ENCODE data around the gene CLCNKB. TPM values are rescaled to one million over a fixed set of nuclear protein-coding genes. Genes with fewer than 3 reads are reported as not detected.

CLCNKB gene
- total RNA-seq, 3 donors from 2014 or later (not counting 1 experiment from before 2014, with no cell fraction given) = not detected

- no peak overlapping the region for H3K4me3 Mint-ChIP-seq
- Histone ChIP-seq H3K4me3 (ENCODE audit: low read length) (no peak overlapping the region), H3K36me3 (ENCODE audit: control insufficient read depth, insufficient read depth, low read length) (no peaks in the 10 kb centered on the region), H3K4me1 (ENCODE audit: control insufficient read depth, insufficient read depth, low read length) (no peaks in the 10 kb centered on the region), H3K27ac (ENCODE audit: low read length) (no peak overlapping the region), H3K27me3 (ENCODE audit: control insufficient read depth, insufficient read depth, low read length) (peaks cover 2% of the 10 kb centered on the region), H3K9me3 (ENCODE audit: control insufficient read depth, insufficient read depth, low read length) (no peaks in the 10 kb centered on the region)
- H3K9me3 Mint-ChIP-seq = no peaks in the 10 kb centered on the region
- ATAC-seq (no peak), DNase-seq (no peak)
- WGBS (ENCODE audit: insufficient coverage) = 90% methylated on average over 9 of the region's 9 CpGs
- no peak for TF ChIP-seq CTCF (IDR thresholded peaks at IDR 0.05)
- H3K4me1 Mint-ChIP-seq = peaks cover 0 to 14% of the 10 kb centered on the region in 2 donors
- peaks cover 0 to 16% of the 10 kb centered on the region in 2 donors for H3K27me3 Mint-ChIP-seq (ENCODE audit: low read depth in 2 of 2)
- intact Hi-C loops (cut with micrococcal nuclease) = no loop called here
- no peaks in the 10 kb centered on the region for H3K36me3 Mint-ChIP-seq
- no peak overlapping the region for H3K27ac Mint-ChIP-seq
These were observed 45.4 kb downstream of the CLCNKB start for GRCh38 chr1:16088996-16089395.

GRCh38 chr1:16090076-16090826 is 46.7 kb downstream of the CLCNKB start:
- 81% methylated on average over 5 of the region's 5 CpGs for WGBS (ENCODE audit: insufficient coverage)
- H3K27me3 Mint-ChIP-seq (ENCODE audit: low read depth in 2 of 2) = peaks cover 3 to 18% of the 10 kb centered on the region in 2 donors
- intact Hi-C loops (cut with micrococcal nuclease) = no loop called here

GRCh38 chr1:16091296-16091695 is 47.7 kb downstream of the CLCNKB start:
- no peak for DNase-seq
- 87% methylated on average over 8 of the region's 8 CpGs for WGBS (ENCODE audit: insufficient coverage)
- Mint-ChIP-seq H3K9me3 (no peaks in the 10 kb centered on the region), H3K4me1 (peaks cover 0 to 18% of the 10 kb centered on the region in 2 donors), H3K4me3 (no peak overlapping the region), H3K27ac (no peak overlapping the region), H3K36me3 (no peaks in the 10 kb centered on the region), H3K27me3 (ENCODE audit: low read depth in 2 of 2) (peaks cover 12 to 23% of the 10 kb centered on the region in 2 donors)
- no peaks in the 10 kb centered on the region for H3K36me3 ChIP-seq (ENCODE audit: control insufficient read depth, insufficient read depth, low read length)
- no peak for ATAC-seq
- no peak for TF ChIP-seq CTCF (IDR thresholded peaks at IDR 0.05)
- no peak overlapping the region for H3K27ac ChIP-seq (ENCODE audit: low read length)
- intact Hi-C loops (cut with micrococcal nuclease) = no loop called here
- H3K4me1 ChIP-seq (ENCODE audit: control insufficient read depth, insufficient read depth, low read length) = no peaks in the 10 kb centered on the region
- H3K9me3 ChIP-seq (ENCODE audit: control insufficient read depth, insufficient read depth, low read length) = no peaks in the 10 kb centered on the region
- H3K27me3 ChIP-seq (ENCODE audit: control insufficient read depth, insufficient read depth, low read length) = peaks cover 2% of the 10 kb centered on the region
- H3K4me3 ChIP-seq (ENCODE audit: low read length) = no peak overlapping the region

More at GRCh38 chr1:16090076-16090826, 46.7 kb downstream of the CLCNKB start:
- no peak overlapping the region for H3K4me3 ChIP-seq (ENCODE audit: low read length)
- no peaks in the 10 kb centered on the region for H3K36me3 Mint-ChIP-seq
- no peaks in the 10 kb centered on the region for H3K9me3 Mint-ChIP-seq
- H3K4me1 Mint-ChIP-seq = peaks cover 0 to 18% of the 10 kb centered on the region in 2 donors
- no peaks in the 10 kb centered on the region for H3K36me3 ChIP-seq (ENCODE audit: control insufficient read depth, insufficient read depth, low read length)
- no peak overlapping the region for H3K27ac ChIP-seq (ENCODE audit: low read length)
- no peak for TF ChIP-seq CTCF (IDR thresholded peaks at IDR 0.05)
- no peaks in the 10 kb centered on the region for H3K9me3 ChIP-seq (ENCODE audit: control insufficient read depth, insufficient read depth, low read length)
- H3K4me3 Mint-ChIP-seq = no peak overlapping the region
- H3K27ac Mint-ChIP-seq = no peak overlapping the region
- no peak for ATAC-seq
- H3K4me1 ChIP-seq (ENCODE audit: control insufficient read depth, insufficient read depth, low read length) = no peaks in the 10 kb centered on the region
- DNase-seq = no peak
- peaks cover 2% of the 10 kb centered on the region for H3K27me3 ChIP-seq (ENCODE audit: control insufficient read depth, insufficient read depth, low read length)

All from natural killer cell (primary cell).